Activated CD8-positive, alpha-beta memory T cell treated with anti-CD3 and anti-CD28 coated beads, Interleukin-2, amount 10 ng/mL, durations not matched to agents 7 days and 5 days (primary cell): ENCODE data around the gene BCKDK. TPM values are rescaled to one million over a fixed set of nuclear protein-coding genes. Genes with fewer than 3 reads are reported as not detected.

Experiments used
- ATAC-seq: fragments of 150-1000 bp; cut with Tn5 transposase; one replicate; pipeline ENCODE4 v1.10.0; 2021; ENCODE audit warnings: moderate library complexity
- CTCF ChIA-PET: fragments of 350-600 bp; sonication (Branson Sonifier 250); formaldehyde crosslinking; loops from one replicate; lab custom pipeline; 2021; ENCODE audit warnings: antibody characterized with exemption; lab: Charles Lee
- DNase-seq: peaks from one replicate; pipeline ENCODE4 v3.0.0-alpha.2; 2020
- H3K27ac Mint-ChIP-seq: one replicate; pipeline ENCODE4 v1.8.0; 2021; ENCODE audit warnings: mild to moderate bottlenecking, mixed read lengths
- H3K27me3 Mint-ChIP-seq: one replicate; pipeline ENCODE4 v1.8.0; 2021; ENCODE audit warnings: mixed read lengths
- H3K36me3 Mint-ChIP-seq: one replicate; pipeline ENCODE4 v1.8.0; 2021; ENCODE audit warnings: mild to moderate bottlenecking, mixed read lengths
- H3K4me1 Mint-ChIP-seq: one replicate; pipeline ENCODE4 v1.8.0; 2021; ENCODE audit warnings: mixed read lengths
- H3K4me3 Mint-ChIP-seq: one replicate; pipeline ENCODE4 v1.8.0; 2021; ENCODE audit warnings: mild to moderate bottlenecking, moderate library complexity, mixed read lengths
- H3K9me3 Mint-ChIP-seq: one replicate; pipeline ENCODE4 v1.8.0; 2022; ENCODE audit warnings: low read depth, mixed read lengths
- total RNA-seq, 2 experiments: library from RNA; stranded (reverse); gene quantifications; one replicate each; pipeline ENCODE4 v1.2.3, GENCODE V29; 2021

BCKDK gene
- total RNA-seq, 2 experiments from 2014 or later: 34.7 to 35.4 TPM

DNA sequence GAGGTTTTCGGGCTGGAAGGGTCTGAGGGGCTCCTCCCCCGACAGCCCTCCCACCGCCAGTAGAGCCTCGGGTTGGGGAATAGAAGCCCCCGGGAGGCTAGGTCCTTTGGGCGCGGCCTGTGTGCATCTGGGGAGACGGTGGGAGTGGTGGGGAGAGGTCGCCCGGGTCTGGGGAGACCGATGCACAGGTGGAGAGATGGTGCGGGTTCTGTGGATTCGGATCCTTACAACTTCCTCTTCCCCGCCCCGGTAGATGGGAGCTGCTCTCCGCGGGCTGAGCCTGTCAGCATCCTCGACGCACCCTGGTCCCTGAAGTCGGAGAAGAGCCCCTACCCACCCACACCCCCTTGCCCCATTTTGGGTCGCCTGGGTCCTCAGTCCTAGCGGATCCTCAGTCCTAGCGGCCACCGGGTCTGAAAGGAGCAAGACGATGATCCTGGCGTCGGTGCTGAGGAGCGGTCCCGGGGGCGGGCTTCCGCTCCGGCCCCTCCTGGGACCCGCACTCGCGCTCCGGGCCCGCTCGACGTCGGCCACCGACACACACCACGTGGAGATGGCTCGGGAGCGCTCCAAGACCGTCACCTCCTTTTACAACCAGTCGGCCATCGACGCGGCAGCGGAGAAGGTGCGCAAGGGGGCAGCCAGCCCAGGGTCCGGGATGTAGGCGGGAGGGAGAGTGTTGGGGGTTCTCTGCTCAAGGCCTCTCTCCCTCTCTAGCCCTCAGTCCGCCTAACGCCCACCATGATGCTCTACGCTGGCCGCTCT lies 790 bp downstream of the BCKDK start:
- peak overlapping the region; percentile 64 for H3K27ac Mint-ChIP-seq
- H3K4me1 Mint-ChIP-seq: peaks cover 26% of the 10 kb centered on the region
- H3K9me3 Mint-ChIP-seq: no peaks in the 10 kb centered on the region
- H3K27me3 Mint-ChIP-seq: no peaks in the 10 kb centered on the region
- CTCF ChIA-PET: interaction anchor here (1.0 kb wide), 1 partner anchor 155 kb away, joined by 3 read pairs; no protein-coding TSS in a partner anchor
- H3K4me3 Mint-ChIP-seq: peak overlapping the region; percentile 71
- ATAC-seq (no peak), DNase-seq (no peak)
- H3K36me3 Mint-ChIP-seq: peaks cover 17% of the 10 kb centered on the region

DNA sequence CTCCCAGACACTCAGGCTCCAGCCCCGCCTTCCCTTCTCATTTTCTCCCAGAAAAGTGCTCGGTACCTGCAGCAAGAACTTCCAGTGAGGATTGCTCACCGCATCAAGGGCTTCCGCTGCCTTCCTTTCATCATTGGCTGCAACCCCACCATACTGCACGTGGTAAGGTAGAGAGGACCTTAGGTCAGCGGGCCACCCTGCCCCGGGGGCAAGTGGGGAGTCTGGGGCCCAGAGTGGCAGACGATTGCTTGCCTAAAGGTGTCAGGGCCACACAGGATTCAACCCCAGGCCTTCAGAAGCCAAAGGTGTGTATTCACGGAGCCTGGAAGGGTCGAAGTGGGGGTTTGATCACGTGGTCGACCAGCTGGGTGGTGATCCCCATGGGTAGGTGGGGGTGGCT lies 1.4 kb downstream of the BCKDK start:
- no peaks in the 10 kb centered on the region for H3K9me3 Mint-ChIP-seq

DNA sequence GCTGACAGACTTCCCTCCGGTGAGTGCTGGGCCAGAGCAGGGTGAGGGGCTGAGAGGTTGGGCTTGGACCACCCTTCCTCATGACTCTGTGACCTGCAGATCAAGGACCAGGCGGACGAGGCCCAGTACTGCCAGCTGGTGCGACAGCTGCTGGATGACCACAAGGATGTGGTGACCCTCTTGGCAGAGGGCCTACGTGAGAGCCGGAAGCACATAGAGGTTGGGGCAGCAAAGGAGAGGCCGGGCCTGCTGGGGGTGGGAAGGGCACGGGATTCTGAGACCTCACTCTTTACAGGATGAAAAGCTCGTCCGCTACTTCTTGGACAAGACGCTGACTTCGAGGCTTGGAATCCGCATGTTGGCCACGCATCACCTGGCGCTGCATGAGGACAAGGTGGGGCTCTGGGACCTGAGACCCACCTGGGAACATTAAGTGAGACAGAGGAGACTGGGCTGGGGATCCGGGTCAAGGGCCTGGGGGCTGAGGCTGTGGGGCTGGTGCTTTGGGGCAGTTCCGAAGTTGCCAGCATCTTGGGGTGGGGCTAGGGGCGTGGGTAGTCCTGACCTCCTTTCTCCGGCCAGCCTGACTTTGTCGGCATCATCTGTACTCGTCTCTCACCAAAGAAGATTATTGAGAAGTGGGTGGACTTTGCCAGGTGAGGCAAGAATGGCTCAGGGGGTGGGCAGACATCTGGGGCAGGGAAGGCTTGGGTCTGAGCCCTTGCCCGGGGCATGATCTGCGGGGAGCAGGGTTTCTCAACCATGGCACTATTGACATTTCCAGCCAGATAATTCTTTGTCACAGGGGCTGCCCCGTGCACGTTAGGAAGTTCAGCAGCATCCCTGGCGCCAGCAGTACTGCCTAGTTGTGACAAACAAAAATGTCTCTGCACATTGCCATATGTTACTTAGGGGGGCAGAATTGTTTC lies 2.2 kb downstream of the BCKDK start:
- DNase-seq (no peak), ATAC-seq (no peak)
- Mint-ChIP-seq H3K36me3 (peaks cover 17% of the 10 kb centered on the region), H3K4me3 (no peak overlapping the region), H3K4me1 (peaks cover 29% of the 10 kb centered on the region), H3K27me3 (no peaks in the 10 kb centered on the region), H3K27ac (no peak overlapping the region), H3K9me3 (no peaks in the 10 kb centered on the region)
- CTCF ChIA-PET: no interaction called here

More for the DNA sequence above, 1.4 kb downstream of the BCKDK start:
- CTCF ChIA-PET: no interaction called here
- H3K4me1 Mint-ChIP-seq: peaks cover 29% of the 10 kb centered on the region
- peaks cover 17% of the 10 kb centered on the region for H3K36me3 Mint-ChIP-seq
- H3K27me3 Mint-ChIP-seq: no peaks in the 10 kb centered on the region
- DNase-seq (no peak), ATAC-seq (no peak)
- H3K4me3 Mint-ChIP-seq: peak overlapping the region; percentile 66
- H3K27ac Mint-ChIP-seq: peak overlapping the region; percentile 38

DNA sequence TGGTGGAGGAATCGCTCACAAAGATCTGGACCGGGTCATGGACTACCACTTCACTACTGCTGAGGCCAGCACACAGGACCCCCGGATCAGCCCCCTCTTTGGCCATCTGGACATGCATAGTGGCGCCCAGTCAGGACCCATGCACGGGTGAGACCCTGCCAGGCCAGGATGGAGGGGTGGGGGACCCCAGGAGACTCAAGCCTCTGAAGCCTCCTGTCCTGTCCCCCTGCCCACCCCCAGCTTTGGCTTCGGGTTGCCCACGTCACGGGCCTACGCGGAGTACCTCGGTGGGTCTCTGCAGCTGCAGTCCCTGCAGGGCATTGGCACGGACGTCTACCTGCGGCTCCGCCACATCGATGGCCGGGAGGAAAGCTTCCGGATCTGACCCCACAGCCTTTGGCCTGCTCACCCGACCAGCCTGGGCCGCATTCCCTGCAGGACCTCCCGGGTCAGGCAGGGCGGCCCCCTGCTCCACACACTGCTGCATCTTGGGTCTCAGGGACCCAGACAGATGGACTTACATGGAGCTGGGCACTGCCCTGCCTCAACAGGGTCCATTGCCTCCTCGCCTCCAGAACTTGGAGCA lies 3.8 kb downstream of the BCKDK start:
- no peaks in the 10 kb centered on the region for H3K9me3 Mint-ChIP-seq
- no peak overlapping the region for H3K4me3 Mint-ChIP-seq
- peak overlapping the region; percentile 13 for H3K27ac Mint-ChIP-seq
- ATAC-seq (no peak), DNase-seq (no peak)
- H3K27me3 Mint-ChIP-seq: no peaks in the 10 kb centered on the region
- CTCF ChIA-PET: interaction anchor here (1.2 to 1.4 kb wide), 2 partner anchors 11 to 31 kb away, joined by 3 to 4 read pairs; no protein-coding TSS in a partner anchor
- H3K36me3 Mint-ChIP-seq: peaks cover 17% of the 10 kb centered on the region
- peaks cover 29% of the 10 kb centered on the region for H3K4me1 Mint-ChIP-seq

DNA sequence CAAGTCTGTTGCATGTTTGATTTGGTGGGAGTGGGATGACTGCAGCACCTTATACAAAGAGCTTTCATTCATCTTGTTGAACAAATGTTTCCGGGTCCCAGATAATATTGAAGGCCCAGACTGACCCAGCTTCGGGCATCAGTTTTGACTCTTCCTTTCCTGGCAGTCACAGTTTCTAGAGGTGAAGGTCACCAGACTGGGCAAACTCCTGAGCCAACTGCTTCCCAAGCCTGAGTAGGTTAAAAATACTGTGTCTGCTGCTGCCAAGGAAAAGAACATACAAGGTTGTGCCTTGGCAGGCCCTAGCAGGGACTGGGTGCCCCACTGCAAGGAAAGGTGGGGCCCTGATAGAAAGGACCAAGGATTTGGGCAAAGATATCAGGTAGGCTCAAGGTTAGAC lies 4.5 kb downstream of the BCKDK start:
- peaks cover 27% of the 10 kb centered on the region for H3K4me1 Mint-ChIP-seq
- no peaks in the 10 kb centered on the region for H3K27me3 Mint-ChIP-seq
- H3K4me3 Mint-ChIP-seq: no peak overlapping the region
- H3K36me3 Mint-ChIP-seq: peaks cover 17% of the 10 kb centered on the region
- CTCF ChIA-PET: interaction anchor here (1.4 kb wide), 1 partner anchor 12 kb away, joined by 4 read pairs; no protein-coding TSS in a partner anchor
- ATAC-seq: no peak
- no peaks in the 10 kb centered on the region for H3K9me3 Mint-ChIP-seq
- no peak for DNase-seq
- H3K27ac Mint-ChIP-seq: peak overlapping the region; percentile 27

DNA sequence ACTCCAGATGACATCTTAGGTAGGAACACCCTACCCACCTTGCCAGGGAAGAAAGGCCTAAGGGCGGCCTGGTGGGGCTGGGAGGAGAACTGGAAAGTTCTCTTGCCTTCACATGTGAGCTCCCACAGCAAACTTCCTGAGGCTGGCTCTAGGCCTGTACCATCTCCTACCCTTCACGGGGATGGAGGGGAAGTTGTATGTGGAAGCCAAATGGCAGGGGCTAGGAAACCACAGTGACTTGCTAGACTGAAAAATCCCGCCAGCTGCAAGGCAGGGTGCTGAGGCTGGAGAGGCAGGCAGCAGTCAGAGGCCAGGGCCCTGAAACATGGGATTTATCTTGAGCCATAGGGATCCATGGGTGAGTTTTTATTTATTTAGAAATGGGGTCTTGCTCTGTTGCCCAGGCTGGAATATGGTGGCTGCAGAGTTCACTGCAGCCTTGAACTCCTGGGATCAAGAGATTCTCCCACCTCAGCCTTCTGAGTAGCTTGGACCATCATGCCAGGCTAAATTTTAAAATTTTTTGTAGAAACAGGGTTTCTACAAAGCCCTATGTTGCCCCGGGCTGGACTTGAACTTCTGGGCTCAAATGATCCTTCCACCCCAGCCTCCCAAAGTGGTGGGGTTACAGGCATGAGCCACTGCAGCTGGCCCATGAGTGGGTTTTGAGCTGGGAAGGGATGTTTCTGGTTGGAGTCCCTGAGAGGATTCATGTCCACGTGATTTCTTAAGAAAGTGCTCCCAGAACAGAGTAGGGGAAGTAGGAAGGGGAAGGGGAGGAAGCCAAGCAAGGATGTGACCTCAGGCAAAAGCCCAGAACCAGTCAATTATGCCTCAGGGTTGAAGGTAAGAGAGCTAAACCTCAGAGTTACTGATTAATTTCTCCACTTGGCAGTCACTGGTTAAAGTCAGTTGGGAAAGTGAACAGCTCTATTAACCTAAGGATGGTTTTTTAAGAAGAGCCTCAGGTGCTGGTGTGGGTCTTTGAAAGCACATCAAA lies 5.2 kb downstream of the BCKDK start:
- Mint-ChIP-seq H3K4me3 (no peak overlapping the region), H3K9me3 (no peaks in the 10 kb centered on the region)
- CTCF ChIA-PET: interaction anchor here (1.4 kb wide), 1 partner anchor 12 kb away, joined by 4 read pairs; no protein-coding TSS in a partner anchor

DNA sequence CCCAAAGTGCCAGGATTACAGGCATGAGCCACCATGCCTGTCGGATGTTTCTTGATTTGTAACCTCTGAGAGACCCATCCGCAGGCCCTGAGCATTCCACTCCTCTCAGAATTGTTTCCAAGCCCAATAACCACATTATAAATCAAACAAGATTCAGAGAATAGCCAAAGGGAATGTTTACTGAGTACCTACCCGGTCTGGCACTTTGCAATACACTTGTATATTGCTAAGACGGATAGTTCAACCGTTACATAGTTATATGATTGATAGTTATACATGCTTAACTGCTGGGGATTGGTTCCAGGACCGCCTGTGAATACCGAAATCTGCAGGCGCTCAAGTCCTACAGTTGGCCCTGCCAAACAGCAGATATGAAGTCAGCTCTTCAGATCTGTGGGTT lies 6.3 kb downstream of the BCKDK start:
- no peak overlapping the region for H3K4me3 Mint-ChIP-seq
- DNase-seq (no peak), ATAC-seq (no peak)
- peaks cover 29% of the 10 kb centered on the region for H3K4me1 Mint-ChIP-seq
- no peaks in the 10 kb centered on the region for H3K27me3 Mint-ChIP-seq
- no peak overlapping the region for H3K27ac Mint-ChIP-seq
- peaks cover 18% of the 10 kb centered on the region for H3K36me3 Mint-ChIP-seq
- no peaks in the 10 kb centered on the region for H3K9me3 Mint-ChIP-seq
- CTCF ChIA-PET: interaction anchor here (4.8 kb wide), 1 partner anchor 28 kb away, joined by 35 read pairs; no protein-coding TSS in a partner anchor

More for the DNA sequence above, 5.2 kb downstream of the BCKDK start:
- Mint-ChIP-seq H3K4me1 (peaks cover 29% of the 10 kb centered on the region), H3K27ac (peak overlapping the region; percentile 52), H3K27me3 (no peaks in the 10 kb centered on the region), H3K36me3 (peaks cover 17% of the 10 kb centered on the region)
- no peak for ATAC-seq
- DNase-seq: no peak

DNA sequence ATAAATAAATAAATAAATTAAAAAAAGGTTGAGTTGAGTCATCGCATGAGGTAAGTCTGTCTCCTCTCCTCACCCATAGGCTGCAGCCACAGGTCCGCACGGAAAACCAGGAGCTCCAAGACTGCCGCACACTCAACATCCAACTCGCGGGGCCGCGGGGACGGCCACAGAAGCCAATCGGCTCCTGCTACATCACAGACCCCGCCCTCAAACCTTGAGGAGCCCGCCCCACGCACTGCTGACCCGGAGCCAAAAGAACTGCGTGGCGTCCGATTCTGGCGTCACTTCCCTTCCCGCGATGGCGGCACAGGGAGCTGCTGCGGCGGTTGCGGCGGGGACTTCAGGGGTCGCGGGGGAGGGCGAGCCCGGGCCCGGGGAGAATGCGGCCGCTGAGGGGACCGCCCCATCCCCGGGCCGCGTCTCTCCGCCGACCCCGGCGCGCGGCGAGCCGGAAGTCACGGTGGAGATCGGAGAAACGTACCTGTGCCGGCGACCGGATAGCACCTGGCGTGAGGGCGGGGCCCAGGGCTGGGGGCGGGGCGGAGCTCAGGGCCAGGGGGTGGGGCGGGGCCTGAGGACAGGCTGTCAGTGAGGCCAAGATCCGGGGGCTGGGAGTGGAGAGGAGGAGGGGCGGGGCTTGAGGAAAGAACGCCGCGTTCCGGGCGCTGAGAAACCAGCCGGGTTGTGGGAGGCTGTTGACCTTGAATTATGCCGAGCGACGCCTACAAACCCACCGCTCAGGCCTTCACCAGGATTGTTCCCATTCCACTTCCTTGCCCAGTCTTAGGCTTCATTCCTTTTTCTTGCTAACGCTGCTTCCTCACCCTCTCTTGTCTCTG lies 9.4 kb downstream of the BCKDK start, which contains the start of gene KAT8:
KAT8 (plus strand) TSS at position 281 of the 839 bp plus-strand sequence; CDS start at position 299, 18 bp downstream.
- Mint-ChIP-seq H3K36me3 (peaks cover 19% of the 10 kb centered on the region), H3K4me1 (peaks cover 25% of the 10 kb centered on the region), H3K9me3 (no peaks in the 10 kb centered on the region), H3K27ac (peak within 1 kb of the TSS; percentile 83), H3K4me3 (peak within 1 kb of the TSS; percentile 87), H3K27me3 (no peaks in the 10 kb centered on the region)
- CTCF ChIA-PET: interaction anchor here (0.6 to 4.8 kb wide), 14 partner anchors 8 to 343 kb away, joined by 3 to 35 read pairs (median 4); partner anchors contain the start of genes BCKDK, HSD3B7, ZNF646 and ZNF668
- ATAC-seq (peak; percentile 96), DNase-seq (peak; percentile 99)

DNA sequence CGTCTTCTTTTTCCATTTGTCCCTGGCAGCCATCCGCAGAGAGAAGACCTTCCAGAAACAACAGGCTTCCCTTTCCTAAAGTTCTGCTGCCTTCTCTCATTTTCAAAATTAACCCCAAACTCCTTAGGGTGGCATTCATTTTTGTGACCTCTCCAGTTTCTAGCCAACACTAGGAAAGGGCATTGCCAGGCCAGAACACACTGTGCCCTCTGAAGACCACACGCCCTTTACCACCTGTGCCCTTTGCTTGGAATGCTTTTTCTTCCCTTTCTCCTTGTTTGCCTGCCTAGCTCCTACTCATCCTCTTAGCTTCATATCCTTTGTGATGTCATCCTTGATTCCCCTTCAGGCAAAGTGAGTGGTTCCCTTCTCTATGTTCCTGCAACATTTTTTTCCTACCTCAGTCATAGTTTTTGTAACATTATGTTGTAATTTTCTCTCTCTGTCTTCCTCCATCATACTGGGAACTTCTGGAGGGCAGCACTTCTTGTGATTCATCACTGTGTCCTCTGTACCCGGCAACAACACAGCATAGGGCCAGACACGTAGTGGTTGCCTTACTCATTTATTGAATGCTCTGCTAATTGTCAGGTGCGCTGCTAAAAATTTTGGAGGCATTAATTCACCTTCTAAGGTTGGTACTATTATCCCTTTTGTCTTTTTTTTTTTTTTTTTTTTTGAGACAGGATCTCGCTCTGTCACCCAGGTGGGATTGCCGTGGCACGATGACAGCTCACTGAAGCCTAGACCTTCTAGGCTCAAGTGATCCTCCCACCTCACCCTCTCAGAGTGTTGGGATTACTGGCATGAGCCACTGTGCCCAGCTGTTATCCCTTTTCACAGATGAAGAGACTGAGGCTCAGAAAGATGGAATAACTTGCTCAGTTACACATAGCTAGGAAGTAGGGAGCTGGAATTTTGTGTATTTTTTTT lies 10.3 kb downstream of the BCKDK start:
- H3K27me3 Mint-ChIP-seq: no peaks in the 10 kb centered on the region
- H3K36me3 Mint-ChIP-seq: peaks cover 18% of the 10 kb centered on the region
- DNase-seq: no peak
- peak overlapping the region; percentile 87 for H3K4me3 Mint-ChIP-seq
- ATAC-seq: no peak
- H3K4me1 Mint-ChIP-seq: peaks cover 25% of the 10 kb centered on the region
- peak overlapping the region; percentile 82 for H3K27ac Mint-ChIP-seq
- CTCF ChIA-PET: interaction anchor here (1.1 to 4.8 kb wide), 6 partner anchors 21 to 342 kb away, joined by 3 to 35 read pairs (median 6); partner anchors contain the start of genes HSD3B7, ZNF646 and ZNF668
- no peaks in the 10 kb centered on the region for H3K9me3 Mint-ChIP-seq

DNA sequence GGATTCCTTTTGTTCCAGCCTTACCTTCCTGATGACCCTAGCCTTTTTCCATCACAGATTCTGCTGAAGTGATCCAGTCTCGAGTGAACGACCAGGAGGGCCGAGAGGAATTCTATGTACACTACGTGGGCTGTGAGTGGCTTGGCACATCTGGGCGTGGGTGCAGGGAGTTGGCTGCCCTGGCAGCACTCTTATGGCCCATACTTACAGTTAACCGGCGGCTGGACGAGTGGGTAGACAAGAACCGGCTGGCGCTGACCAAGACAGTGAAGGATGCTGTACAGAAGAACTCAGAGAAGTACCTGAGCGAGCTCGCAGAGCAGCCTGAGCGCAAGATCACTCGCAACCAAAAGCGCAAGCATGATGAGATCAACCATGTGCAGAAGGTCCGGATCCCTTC lies 11.9 kb downstream of the BCKDK start:
- Mint-ChIP-seq H3K27ac (no peak overlapping the region), H3K36me3 (peaks cover 18% of the 10 kb centered on the region), H3K4me1 (peaks cover 18% of the 10 kb centered on the region), H3K4me3 (no peak overlapping the region), H3K27me3 (no peaks in the 10 kb centered on the region), H3K9me3 (no peaks in the 10 kb centered on the region)
- ATAC-seq (no peak), DNase-seq (no peak)
- CTCF ChIA-PET: interaction anchor here (4.6 kb wide), 1 partner anchor 23 kb away, joined by 25 read pairs; no protein-coding TSS in a partner anchor
